HL-60 (cell line): ENCODE results near the gene HCFC1.

Source experiments
- CTCF ChIP-seq: IDR thresholded peaks from one replicate; pipeline ENCODE4 v1.5.1; 2011; ENCODE audit warnings: low read length, control low read depth, inconsistent platforms; ENCODE audit not compliant: insufficient read depth
- POLR2AphosphoS5 ChIP-seq: IDR thresholded peaks from 2 replicates; pipeline ENCODE4 v1.6.1; 2012; ENCODE audit warnings: low read depth
- SPI1 ChIP-seq: IDR thresholded peaks from 2 replicates; pipeline ENCODE4 v1.6.1; 2012; ENCODE audit warnings: low read depth, mild to moderate bottlenecking, borderline replicate concordance

- TF ChIP-seq CTCF: no peak
- TF ChIP-seq POLR2AphosphoS5: no peak; the same call in 1 of the 2 replicates
- TF ChIP-seq SPI1: peak; percentile 80; the same call in 1 of the 2 replicates
Observed at GRCh38 chrX:154020536-154021115, 49.0 kb upstream of the HCFC1 start.
